GM12873 (cell line): ENCODE results near the gene CCDC116.

Source experiments
- TF ChIP-seq, protein P1 (sequence below): IDR thresholded peaks from 2 replicates; pipeline ENCODE4 v1.5.1; 2012; ENCODE audit warnings: low read depth, mild to moderate bottlenecking, moderate library complexity, low read length, control low read depth; ENCODE audit not compliant: insufficient read depth; ENCODE audit errors: missing control alignments

Gene CCDC116

GRCh38 chr22:21626073-21626734 lies 6.4 kb upstream of the CCDC116 start:
- TF ChIP-seq, protein P1, sequence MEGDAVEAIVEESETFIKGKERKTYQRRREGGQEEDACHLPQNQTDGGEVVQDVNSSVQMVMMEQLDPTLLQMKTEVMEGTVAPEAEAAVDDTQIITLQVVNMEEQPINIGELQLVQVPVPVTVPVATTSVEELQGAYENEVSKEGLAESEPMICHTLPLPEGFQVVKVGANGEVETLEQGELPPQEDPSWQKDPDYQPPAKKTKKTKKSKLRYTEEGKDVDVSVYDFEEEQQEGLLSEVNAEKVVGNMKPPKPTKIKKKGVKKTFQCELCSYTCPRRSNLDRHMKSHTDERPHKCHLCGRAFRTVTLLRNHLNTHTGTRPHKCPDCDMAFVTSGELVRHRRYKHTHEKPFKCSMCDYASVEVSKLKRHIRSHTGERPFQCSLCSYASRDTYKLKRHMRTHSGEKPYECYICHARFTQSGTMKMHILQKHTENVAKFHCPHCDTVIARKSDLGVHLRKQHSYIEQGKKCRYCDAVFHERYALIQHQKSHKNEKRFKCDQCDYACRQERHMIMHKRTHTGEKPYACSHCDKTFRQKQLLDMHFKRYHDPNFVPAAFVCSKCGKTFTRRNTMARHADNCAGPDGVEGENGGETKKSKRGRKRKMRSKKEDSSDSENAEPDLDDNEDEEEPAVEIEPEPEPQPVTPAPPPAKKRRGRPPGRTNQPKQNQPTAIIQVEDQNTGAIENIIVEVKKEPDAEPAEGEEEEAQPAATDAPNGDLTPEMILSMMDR = no peak

DNA sequence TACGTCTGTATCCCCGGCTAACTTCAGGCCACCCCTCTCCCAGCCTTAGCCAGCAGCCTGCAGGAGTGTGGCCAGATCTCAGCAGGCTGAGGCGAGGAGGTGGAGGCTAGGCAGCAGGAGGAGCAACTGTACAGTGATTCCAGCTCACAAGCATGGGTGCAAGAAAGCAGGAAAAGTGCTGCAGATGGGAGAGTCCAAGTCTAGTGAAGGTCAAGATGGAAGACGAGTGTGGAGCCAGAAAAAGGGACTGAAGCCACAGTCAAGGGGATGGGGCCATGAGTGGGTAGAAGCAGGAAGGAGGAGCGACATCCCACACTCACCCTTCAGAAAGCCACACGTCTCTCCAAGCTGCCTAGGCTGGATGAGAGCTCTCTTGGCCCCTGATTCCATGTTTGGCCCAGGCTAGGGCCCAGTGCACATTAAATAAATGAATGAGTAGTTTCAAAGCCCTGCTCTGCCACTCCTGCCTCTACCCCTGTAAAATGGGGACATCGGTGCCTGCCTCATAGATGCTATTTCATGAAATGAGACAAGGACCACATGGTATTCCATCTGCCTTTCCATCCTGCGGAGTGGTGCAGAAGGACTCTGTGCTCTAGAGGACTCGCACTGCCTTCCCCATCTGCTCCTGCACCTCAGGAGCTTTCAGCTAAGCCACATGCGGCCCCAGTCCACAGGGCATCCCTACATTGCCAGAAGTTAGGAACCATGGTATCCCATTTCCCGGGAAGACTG lies 5.7 kb upstream of the CCDC116 start:
- TF ChIP-seq, protein P1 = no peak

DNA sequence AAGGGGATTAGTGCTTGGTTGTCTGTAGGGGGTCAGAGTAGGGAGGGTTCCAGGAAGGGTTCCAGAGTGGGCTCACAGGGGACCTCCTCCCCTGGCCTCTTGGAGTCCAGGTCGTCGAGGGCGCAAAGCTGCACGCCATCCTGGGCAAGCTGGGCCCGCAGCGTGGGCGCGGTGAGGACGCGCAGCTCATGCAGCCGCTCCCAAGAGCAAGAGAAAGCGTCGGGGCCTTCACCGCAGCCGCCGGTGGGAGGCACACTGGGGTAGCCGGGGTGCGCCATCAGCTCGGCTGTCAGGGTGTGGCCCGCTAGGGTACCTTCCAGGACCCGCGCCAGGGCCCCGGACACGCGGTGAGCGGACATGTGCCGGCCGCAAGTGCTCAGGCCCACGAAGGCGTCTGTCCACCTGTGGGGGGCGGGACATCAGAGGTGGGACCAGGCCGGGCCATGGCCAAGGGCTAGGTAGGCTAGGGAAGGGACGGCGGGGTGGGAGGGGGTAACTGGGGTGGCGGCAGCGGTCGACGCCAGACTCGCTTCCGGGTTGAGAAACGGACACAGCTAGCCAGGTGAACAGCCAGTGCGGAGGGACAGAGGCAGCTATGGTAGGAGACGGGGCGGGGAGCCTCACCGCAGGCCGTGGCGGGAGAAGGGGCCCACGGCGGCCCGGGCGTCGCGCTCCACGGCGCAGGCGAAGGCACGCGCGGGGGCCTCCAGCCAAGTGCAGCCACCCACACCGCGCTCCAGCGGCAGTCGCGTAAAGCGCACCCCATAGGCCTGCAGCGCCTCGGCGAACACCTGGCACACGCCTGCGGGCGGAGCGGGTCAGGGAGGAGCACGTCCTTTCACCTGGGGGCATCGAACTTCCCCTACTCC lies 3.9 kb upstream of the CCDC116 start:
- TF ChIP-seq, protein P1 = no peak

- TF ChIP-seq, protein P1 = peak; percentile 83
These were observed 3.1 kb upstream of the CCDC116 start, which contains the start of gene YDJC for GRCh38 chr22:21629255-21630149. YDJC (minus strand) TSS chr22:21630022; CDS start chr22:21630014, 8 bp downstream.

- TF ChIP-seq, protein P1 = no peak
These were observed 1.5 kb upstream of the CCDC116 start for GRCh38 chr22:21631025-21631424.

GRCh38 chr22:21632931-21633330 lies 371 bp downstream of the CCDC116 start:
- TF ChIP-seq, protein P1 = no peak
